Left ventricle myocardium inferior (tissue), 1 donor: Measurements from ENCODE around the gene LRRC32. TPM values are rescaled to one million over a fixed set of nuclear protein-coding genes. Genes with fewer than 3 reads are reported as not detected.

Experiments used
- DNase-seq: peaks from one replicate; pipeline ENCODE4 v3.0.0-alpha.2; 2020
- H3K27ac ChIP-seq: fragments of 200-600 bp; replicated peaks from 2 replicates; pipeline ENCODE4 v1.8.0; 2021
- H3K27me3 ChIP-seq: fragments of 200-600 bp; 2 replicates; pipeline ENCODE4 v1.8.0; 2021; ENCODE audit warnings: low read depth
- H3K36me3 ChIP-seq: fragments of 200-600 bp; 2 replicates; pipeline ENCODE4 v1.8.0; 2021
- H3K4me1 ChIP-seq: fragments of 200-600 bp; 2 replicates; pipeline ENCODE4 v1.8.0; 2021
- H3K4me3 ChIP-seq: fragments of 200-600 bp; 2 replicates; pipeline ENCODE4 v1.8.0; 2021; ENCODE audit warnings: mild to moderate bottlenecking, moderate library complexity
- H3K9me3 ChIP-seq: fragments of 200-600 bp; replicated peaks from 2 replicates; pipeline ENCODE4 v1.8.0; 2021
- CTCF ChIP-seq: fragments of 200-600 bp; IDR thresholded peaks from 2 replicates; pipeline ENCODE4 v1.8.0; 2021; ENCODE audit warnings: antibody characterized with exemption, mild to moderate bottlenecking, borderline replicate concordance
- intact Hi-C: fragments of 100-400 bp; cut with micrococcal nuclease; formaldehyde crosslinking; loops from one replicate; pipeline ENCODE4 v1.11.0; 2022
- total RNA-seq: library from RNA; stranded (reverse); fragmentation: NEBNext Ultra II Directional; extraction: Animal tissue kit (Norgen Biotek cat#: 25700); gene quantifications from one replicate; pipeline ENCODE4 v1.2.1, GENCODE V29; 2021
- donor health status: DM: no; HTN: yes; CAD: no; lungs with severe emphysema.

LRRC32 gene
- total RNA-seq, 1 donor from 2014 or later, result 35.1 TPM

GRCh38 chr11:76642341-76642740, 28.2 kb downstream of the LRRC32 start:
- Histone ChIP-seq H3K27ac (no peak overlapping the region), H3K4me1 (peaks cover 14% of the 10 kb centered on the region), H3K4me3 (no peak overlapping the region), H3K27me3 (no peaks in the 10 kb centered on the region), H3K36me3 (no peaks in the 10 kb centered on the region), H3K9me3 (peaks cover 13% of the 10 kb centered on the region)
- no peak for DNase-seq
- TF ChIP-seq CTCF, result no peak
- intact Hi-C loops, result no loop called here

- Histone ChIP-seq H3K4me3 (no peak overlapping the region), H3K4me1 (peaks cover 18% of the 10 kb centered on the region), H3K27me3 (no peaks in the 10 kb centered on the region), H3K36me3 (no peaks in the 10 kb centered on the region), H3K9me3 (peaks cover 8% of the 10 kb centered on the region), H3K27ac (no peak overlapping the region)
- intact Hi-C loops, result no loop called here
- DNase-seq, result no peak
- TF ChIP-seq CTCF, result no peak
These were observed 28.6 kb downstream of the LRRC32 start for GRCh38 chr11:76641905-76642304.

- Histone ChIP-seq H3K27me3 (no peaks in the 10 kb centered on the region), H3K9me3 (no peaks in the 10 kb centered on the region), H3K36me3 (no peaks in the 10 kb centered on the region), H3K4me1 (peaks cover 30% of the 10 kb centered on the region), H3K4me3 (no peak overlapping the region), H3K27ac (no peak overlapping the region)
- DNase-seq, result no peak
- no peak for TF ChIP-seq CTCF
- intact Hi-C loops, result no loop called here
These were observed 30.0 kb downstream of the LRRC32 start for GRCh38 chr11:76640501-76640900.

- H3K4me3 ChIP-seq, result no peak overlapping the region
- H3K9me3 ChIP-seq, result no peaks in the 10 kb centered on the region
- no peak overlapping the region for H3K27ac ChIP-seq
- H3K27me3 ChIP-seq, result no peaks in the 10 kb centered on the region
- TF ChIP-seq CTCF, result no peak
- peaks cover 37% of the 10 kb centered on the region for H3K4me1 ChIP-seq
- intact Hi-C loops, result no loop called here
- no peak for DNase-seq
- no peaks in the 10 kb centered on the region for H3K36me3 ChIP-seq
These were observed 30.9 kb downstream of the LRRC32 start for GRCh38 chr11:76639621-76640020.

- TF ChIP-seq CTCF, result no peak
- Histone ChIP-seq H3K9me3 (no peaks in the 10 kb centered on the region), H3K36me3 (no peaks in the 10 kb centered on the region), H3K4me1 (peaks cover 37% of the 10 kb centered on the region), H3K27ac (peak overlapping the region; percentile 70), H3K4me3 (no peak overlapping the region), H3K27me3 (no peaks in the 10 kb centered on the region)
- intact Hi-C loops, result no loop called here
- DNase-seq, result no peak
These were observed 32.0 kb downstream of the LRRC32 start for GRCh38 chr11:76638270-76639197.
